NK-92 treated with Interleukin-12 subunit alpha and Interleukin-12 subunit beta, amount 100 ng/mL, for 24 hours (cell line): ENCODE data around the gene ABCA2.

ENCODE experiments used
- DNase-seq: peaks from one replicate; lab custom pipeline; 2025; lab: John Stamatoyannopoulos, UW

ABCA2 gene

DNA sequence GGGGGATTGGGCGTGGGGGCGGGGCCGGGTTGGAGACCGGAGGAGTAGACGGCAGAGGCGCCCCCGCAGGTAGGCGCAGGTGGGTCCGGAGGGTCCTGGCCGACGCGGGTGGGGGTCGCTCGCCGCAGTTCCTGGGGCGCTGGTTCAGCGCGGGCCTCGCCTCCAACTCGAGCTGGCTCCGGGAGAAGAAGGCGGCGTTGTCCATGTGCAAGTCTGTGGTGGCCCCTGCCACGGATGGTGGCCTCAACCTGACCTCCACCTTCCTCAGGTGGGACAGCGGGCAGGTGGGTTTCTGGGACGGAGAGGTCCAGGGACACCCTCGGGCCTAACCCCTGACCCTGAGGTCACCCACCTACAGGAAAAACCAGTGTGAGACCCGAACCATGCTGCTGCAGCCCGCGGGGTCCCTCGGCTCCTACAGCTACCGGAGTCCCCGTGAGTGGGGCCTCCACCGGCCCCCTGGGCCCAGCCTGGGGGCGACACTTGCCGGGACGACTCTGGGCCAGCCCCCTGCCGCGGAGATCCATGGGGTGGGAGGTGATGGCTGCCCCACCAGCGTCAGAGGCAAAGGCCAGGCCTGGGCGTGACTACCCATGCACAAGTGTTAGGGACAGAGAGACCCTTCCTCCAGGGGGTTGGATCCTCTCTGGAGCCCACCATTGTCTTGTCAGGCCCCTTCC, 49.0 kb downstream of the ABCA2 start:
- no peak for DNase-seq

DNA sequence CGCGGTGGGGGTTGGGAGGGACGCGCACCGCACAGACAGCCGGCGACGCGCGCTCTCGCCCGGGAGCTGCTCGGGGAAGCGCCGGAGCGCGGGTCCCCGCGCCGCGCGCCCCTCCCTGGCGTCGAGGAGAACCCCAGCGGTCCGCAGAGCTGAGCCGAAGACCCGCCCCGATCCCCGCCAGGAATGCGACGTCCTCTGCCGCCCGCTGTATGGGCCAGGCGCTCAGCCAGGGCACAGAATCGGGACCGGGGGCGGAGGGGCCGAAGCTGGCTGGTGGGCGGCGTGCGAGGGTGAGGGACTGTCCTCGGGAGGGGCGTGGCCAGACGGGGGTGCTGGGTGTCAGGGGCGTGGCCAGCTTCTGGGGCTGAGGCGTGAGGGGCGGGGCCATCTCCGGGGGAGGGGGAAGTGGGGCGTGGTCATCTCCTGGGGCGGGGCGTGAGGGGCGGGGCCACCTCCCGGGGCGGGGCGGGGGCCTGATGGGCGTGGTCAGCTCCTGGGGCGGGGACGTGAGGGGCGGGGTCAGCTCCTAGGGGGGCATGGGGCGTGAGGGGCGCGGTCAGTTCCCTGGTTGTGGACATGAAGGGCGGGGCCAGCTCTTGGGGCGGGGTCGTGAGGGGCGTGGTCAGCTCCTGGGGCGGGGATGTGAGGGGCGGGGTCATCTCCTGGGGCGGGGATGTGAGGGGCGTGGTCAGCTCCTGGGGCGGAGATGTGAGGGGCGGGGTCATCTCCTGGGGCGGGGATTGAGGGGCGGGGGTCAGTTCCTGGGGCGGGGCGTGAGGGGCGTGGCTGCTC, 49.8 kb downstream of the ABCA2 start:
- peak; percentile 45 for DNase-seq

DNA sequence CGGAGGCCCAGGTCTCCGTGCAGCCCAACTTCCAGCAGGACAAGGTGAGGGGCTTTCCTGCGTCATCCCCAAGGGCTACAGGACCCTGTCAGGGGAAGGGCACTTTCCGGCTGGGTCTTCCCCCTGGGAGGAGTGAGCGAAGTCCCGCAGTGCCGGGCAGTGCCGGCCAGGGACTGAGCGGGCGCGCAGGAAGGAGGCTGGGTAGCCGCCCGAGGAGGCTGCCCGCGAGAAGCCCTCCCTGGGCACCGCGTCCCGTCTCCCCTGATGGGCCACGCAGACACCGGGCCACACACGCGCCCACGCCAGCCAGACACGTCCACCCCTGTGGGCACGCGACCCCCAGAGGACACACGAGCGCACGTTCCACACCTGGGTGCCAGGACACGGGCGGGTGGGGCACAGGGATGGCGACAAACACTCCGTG, 50.4 kb downstream of the ABCA2 start:
- no peak for DNase-seq

DNA sequence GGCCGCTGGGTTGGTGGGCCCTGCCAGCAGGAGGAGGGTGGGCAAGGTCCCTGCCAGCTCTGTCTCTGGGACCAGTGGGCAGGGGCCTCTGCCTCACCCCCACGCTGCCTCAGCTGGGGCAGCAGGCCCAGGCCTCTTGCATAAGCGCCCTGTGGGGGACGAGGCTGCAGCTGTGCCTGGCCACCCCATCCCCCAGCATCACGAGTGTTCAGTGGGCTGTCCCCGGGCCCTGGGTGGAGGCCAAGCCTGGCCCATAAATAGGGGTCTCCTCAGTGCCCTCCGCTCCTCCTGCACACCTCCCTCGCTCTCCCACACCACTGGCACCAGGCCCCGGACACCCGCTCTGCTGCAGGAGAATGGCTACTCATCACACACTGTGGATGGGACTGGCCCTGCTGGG, 50.8 kb downstream of the ABCA2 start, which contains the start of gene PTGDS:
PTGDS (plus strand) TSS at position 282 of the 400 bp plus-strand sequence; CDS start at position 357, 75 bp downstream.
- DNase-seq: no peak

DNA sequence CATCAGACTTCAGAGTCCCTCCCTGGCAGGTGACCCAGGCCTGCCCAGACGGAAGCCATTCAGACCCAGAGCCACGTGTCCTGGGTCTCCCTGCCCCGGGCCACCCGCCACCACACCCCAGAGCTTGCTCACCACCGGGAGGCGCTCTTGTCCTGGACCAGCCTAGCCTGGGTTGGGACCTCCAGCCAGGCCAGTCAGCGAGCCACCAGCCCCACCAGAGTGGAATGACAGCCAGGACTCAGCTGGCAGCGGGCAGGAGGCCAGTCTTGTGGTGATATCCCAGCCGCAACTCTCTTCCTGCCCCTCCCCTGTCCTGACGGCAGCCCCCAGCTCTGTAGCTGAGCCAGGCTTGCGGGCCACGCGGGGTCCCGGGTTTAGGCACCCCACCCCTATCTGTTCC, 52.4 kb downstream of the ABCA2 start:
- DNase-seq: no peak

DNA sequence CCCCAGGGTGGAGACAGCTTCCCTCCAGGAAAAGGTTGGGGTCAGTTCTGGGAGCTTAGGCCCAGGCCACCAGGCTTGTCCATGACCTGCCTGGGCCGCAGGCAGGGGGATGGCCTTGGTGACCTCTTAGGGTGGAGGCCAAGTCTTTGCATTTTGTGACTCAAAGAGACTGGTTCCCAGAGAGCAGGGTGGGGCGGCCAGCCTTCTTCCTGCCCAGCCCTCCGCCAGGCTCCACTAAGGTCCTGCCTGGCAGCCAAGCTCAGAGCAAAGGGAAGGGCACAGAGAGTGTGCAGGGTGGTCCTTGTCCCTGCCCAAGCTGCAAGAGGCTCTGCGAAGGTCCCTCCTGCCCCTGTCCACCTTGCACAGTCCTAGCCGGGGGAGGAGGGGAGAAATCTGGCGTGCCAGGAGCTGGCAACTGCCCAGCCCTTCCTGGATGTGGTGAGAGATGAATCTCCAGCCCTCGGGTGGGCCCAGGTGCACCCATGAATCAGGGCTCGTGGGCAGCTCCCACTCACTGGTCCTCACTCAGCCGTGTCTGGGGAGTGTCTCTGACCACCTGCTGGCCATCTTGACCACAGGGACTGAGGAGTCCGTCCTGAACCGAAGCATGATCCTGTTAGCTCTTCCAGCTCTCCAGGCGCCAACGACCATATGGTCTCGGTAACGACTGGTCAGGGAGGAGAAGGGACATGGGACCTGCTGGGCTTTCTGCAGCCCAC, 53.1 kb downstream of the ABCA2 start:
- no peak for DNase-seq

DNA sequence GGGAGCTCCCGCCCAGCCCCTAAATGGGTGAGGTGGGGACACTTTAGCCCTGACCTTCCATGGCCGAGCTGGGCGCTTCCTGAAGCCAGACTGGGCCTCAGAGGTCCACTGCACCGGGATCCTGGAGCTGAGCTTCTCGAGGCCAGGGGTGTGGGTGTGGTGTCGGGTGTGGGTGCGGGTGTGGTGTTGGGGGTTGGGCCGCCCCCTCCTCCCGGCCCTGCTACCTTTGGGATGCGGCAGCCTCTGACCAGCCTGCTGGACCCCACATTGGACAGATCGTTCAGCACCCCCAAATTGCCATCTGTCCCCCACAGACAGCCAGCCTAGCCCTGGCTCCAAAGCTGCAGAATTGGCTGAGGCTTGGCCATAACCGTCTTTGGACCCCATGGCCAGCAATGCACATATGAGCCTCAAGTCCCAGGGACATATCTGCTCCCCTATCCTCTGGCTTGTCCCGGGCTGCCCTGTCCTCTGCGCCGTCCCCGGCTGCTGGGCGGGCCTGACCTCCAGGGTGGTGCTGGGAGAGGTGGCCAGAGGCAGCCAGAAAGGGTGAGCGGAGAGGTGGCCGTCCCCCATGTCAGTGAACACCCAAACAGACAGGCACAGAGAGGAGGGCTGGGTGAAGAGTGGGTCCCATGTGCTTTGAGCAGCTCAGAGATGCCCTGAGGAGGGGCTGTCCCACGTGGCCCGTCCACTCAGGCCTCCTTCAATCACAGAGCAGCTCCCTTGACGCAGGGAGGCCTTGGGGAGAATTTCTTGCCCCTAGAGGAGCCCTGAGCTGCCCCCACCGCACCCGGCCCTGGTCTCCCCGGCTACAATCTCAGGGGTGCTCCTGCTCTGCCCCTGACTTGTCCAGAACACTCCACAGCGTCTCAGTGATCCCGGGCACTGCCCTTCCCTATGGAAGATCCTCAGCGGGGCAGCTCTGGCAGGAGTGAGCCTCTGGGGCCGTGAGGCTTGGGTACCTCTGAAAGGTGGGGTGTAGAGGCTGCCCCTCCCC, 54.1 kb downstream of the ABCA2 start:
- DNase-seq: no peak

DNA sequence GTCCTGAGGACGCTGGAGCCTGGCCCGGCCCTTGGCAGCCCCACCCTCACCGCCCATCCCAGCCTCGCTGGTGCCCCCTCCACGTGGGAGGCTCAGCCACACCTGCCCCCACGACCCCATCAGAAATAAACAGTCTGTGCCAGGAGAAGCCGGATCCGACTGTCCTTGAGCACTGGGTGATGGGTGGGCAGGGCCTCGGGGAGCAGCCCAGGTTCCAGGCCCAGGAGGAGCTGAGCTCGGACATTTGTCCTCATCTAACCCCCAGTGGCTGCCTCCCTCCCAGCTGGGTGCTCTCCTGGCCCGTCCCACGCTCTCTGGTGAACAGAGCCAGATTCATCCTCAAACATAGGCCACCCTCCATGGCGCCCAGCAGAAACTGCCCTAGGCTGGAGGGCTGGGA, 55.3 kb downstream of the ABCA2 start:
- DNase-seq: no peak

DNA sequence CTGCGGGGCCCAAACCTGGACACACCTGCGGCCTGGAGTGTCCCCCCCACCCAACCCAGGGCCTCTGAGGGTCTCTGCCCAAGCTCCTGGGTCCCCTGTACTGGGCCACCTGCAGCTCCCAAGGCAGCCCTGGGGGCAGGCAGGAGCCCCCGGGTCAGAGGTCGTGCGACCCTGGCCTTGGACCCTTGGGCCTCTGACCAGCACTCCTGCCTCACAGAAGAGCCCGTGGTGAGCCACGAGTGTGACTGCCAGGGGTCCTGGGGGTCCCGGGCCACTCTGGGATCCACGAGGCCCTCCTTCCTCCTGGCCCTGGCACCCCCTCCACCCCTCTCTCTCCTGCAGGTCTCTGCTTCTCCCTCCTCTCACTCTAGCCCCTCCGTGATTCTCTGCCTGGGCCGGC, 55.7 kb downstream of the ABCA2 start:
- no peak for DNase-seq

DNA sequence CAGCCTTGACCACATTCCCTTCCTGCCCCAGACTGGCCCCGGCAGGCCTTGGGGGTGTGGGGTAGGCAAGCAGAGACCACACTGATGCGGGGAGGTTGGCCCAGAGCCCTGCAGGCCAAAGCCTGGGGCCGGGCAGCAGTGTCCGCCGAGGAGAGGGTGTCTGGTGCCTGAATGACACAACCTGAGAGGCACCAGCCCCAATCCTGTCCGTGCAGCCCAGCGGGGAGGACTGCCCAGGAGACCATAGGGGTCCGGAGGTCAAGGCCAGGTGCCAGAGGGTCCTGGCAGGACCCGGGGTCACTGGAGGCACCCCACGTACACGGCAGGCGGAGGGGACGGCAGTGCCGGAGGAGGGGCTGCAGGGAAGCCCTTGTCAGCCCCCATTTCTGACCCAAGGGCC, 56.3 kb downstream of the ABCA2 start:
- no peak for DNase-seq

DNA sequence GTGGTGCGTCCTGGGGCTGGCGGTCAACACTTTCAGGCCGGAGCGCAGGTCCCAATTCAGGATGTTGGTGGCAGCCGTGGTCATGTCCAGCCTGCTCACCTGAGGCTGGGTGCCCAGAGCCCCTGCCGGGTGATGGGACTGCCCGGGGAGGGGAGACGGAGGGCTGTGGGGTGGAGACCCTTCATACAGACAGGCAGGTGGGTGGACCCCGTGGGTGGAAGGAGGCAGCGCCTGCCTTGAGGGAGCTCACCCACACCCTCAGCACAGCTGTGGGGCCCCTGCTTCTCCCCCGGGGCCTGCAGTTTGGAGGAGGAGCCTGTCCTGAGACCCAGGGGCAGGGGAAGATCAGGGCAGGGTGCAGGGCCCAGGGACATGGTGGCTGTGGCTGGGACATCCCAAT, 57.7 kb downstream of the ABCA2 start:
- no peak for DNase-seq

DNA sequence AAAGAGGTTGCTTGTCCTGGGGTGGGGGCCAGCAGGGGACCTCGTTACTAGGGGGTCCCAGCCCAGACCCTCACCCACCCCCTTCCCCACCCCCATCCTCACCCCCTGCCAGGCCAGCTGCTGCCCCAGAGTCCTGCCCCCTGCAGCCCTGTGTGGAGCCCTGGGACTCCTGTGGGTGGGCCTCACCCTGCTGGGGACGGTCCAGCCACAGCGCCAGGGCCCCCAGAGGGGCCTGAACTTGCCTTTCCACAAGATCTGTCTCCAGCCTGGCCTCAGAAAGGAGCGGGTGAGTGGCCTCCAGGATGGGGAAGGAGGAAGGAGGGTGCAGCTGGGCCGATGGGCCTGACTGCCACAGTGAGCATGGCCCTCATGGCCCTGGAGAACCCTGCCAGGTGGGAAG, 58.3 kb downstream of the ABCA2 start:
- no peak for DNase-seq

DNA sequence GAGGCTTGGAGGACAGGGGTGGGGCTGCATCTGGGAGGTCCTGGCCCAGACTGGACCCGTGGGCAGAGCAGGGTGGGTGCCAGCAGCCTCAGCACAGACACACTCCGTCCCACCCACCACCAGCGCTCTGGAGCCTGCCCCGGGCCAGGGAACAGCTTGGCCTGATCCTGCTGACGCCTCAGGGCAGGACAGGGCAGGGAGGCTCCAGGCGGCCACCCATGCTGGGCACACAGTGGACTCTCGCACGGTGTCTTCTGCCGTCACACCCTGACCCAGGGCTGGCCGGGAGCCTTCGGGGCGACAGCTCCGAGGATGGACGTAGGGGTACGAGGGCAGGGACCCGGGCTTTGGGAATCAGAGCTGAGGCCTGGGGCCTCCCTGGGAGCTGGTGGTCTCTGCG, 58.9 kb downstream of the ABCA2 start:
- DNase-seq: no peak

DNA sequence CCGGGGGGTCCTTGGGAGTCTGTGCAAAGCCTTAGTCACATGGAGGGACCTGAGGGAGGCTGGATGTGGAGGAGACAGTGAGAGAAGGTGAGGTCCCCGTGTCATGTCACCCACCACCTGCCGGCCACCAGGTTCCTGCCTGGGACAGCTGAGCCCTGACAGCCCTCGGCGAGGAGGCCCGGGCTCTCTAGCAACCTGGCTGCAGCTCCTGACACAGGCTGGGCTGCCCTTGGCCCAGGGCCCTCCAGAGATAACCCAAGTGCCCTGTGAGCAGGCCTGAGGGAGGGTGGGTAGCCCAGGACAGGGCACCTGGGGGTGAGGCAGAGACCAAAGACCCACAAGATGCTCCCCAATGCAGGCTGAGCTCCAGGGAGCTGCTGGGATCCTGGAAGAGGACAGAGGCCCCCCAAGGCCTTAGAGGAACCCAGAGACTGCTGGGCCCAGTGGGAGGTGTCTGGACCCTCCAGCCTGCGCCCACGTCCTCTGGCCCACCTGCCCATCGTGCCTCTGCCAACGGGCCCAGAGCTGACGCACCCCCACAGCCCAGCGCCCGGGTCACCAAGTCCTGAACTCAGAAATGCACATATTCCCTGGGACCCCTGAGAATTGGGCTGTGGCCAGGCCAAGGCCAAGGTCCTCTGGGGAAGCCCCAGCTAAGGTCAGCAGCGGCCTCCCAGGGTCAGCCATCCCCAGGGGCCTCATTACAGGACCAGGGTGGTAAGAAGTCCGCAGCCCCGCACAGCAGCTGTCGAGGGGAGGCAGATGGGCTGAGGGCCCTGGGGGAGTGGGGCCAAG, 59.5 kb downstream of the ABCA2 start:
- no peak for DNase-seq

DNA sequence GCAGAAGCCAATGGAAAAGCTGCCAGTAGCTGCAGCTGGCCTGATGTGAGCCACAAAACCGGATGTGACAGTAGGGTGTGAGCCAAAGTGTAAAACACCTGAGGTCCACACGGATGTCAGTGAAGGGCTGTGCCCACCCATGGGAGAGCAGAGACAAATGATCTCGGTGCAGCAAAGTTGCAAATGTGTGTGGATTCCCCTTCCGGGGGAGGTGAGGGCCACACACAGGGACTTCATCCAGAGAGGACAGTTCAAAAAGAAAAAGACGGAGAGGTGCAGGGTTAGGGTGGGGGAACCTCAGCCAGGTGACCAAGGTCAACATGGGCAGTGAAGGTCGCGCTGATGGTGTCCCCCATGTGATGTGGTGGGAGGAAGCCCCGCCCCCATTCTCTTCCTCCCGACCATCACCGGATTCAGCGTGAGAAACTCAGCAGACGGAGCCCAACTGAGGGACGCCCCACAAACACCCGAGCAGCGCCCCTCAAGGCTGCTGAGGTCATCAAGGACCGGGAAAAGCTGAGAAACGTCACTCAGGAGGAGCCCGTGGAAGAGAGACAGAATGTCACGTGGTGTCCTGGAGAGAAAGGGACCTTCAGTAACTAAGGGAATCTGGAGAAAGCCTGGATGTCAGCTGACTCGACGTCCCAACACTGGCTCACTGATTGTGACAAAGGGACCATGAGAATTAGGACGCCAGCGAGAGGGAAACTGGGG, 62.1 kb downstream of the ABCA2 start:
- no peak for DNase-seq

DNA sequence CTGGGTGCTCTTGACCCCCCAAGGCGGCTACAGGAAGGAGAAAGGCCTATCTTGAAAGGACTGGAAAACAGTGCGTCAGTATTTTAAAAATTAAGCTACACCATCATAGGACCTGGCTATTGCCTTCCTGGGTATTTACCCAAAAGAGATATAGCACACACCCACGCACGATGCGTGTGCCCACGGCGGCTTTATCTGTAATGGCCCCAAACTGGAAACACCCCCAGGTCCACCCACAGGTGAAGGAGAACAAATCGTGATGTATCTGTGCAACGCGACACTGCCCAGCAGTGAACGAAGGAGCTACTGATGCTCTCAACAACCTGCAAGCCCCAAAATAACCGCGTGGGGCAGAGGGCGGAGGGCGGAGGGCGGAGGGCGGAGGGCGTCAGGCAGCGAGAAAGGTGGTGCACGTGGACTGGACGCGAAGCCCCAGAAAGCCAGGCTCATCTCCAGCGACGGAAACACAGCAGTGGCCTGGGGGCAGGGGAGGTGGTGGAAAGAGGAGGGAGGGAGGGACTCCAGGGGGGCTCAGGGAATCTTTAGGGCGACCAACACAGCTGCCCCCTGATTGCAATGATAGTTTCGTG, 63.1 kb downstream of the ABCA2 start:
- no peak for DNase-seq

DNA sequence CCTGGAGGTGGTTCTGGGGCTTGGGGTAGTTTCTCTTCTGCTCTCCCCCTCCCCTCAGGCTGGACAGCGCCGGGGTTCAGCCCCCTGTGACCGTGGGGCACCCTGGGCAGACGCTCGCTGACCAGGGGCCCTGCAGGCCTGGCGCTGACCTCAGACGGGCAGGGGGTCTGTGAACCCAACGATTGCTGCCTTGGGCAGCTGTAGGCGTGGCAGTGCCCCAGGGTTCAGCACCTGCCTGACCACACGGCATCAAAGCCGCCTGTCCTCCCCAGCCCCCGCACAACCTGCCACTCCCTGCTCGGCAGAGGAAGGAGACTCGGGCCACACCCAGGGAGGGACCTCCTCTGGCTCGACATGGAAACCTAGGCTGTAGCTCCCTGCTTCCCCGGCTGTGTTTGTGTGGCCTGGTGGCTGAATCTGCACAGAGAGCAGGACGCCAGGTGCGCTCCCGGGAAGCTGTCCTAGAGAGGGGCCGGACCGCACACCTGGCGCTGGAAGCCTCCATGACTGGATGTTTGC, 63.8 kb downstream of the ABCA2 start:
- DNase-seq: no peak

DNA sequence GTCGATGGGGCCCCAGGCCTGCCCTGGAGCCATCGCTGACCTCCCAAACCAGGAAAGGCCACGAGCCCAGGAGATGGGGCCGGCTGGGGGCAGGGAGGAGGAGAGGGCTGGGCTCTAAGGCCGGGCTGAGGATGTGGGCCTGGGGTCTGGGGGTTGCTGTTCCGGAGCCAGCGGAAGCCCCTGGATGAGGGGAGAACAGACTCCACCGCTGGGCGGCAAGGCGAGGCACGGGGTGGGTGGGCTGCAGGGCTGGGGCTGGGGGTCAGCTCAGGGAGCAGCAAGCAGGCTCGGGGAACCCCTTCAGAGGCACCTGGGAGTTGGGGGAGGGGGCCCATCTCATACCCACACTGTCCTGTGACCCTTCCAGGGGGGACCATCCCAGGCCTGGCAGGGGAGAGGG, 64.3 kb downstream of the ABCA2 start:
- no peak for DNase-seq

DNA sequence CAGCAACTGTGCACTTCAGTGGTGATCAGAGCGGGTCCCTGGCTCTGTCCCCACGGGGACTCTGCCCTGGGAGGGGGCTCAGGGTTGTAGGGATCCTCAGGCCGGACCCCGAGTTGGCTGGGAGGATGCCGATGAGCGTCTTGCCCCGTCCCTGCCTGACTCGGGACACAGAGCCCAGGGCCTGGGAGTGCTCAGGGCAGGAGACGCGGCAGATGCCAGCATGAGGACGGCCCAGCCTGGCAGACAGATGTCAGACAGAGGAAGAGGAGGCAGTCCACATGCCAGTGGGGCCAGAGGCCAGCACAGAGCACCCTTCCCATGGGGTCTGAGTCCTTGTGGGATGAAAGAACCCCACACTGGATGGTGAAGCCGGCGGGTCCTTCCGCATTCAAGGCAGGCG, 64.7 kb downstream of the ABCA2 start:
- no peak for DNase-seq
